Chondrocyte (in vitro differentiated cells): ENCODE results near the gene FHIT. TPM values are rescaled to one million over a fixed set of nuclear protein-coding genes. Genes with fewer than 3 reads are reported as not detected.

Experiments
- DNase-seq: peaks from one replicate; pipeline ENCODE4 v3.0.0; 2021; ENCODE audit warnings: mixed read lengths, low spot score
- H3K27ac Mint-ChIP-seq: one replicate; pipeline ENCODE4 v1.8.0; 2021; ENCODE audit warnings: mild to moderate bottlenecking, moderate library complexity, mixed read lengths; ENCODE audit not compliant: unreplicated experiment
- H3K27me3 Mint-ChIP-seq: 2 replicates; pipeline ENCODE4 v1.8.0; 2021; ENCODE audit warnings: low read depth, mixed read lengths
- H3K36me3 Mint-ChIP-seq: 2 replicates; pipeline ENCODE4 v1.8.0; 2021; ENCODE audit warnings: low read depth, mixed read lengths
- H3K4me1 Mint-ChIP-seq: 2 replicates; pipeline ENCODE4 v1.8.0; 2021; ENCODE audit warnings: low read depth, mild to moderate bottlenecking, mixed read lengths
- H3K4me3 Mint-ChIP-seq: one replicate; pipeline ENCODE4 v1.8.0; 2021; ENCODE audit warnings: mild to moderate bottlenecking, moderate library complexity, mixed read lengths; ENCODE audit not compliant: unreplicated experiment
- H3K9me3 Mint-ChIP-seq: 2 replicates; pipeline ENCODE4 v1.8.0; 2021; ENCODE audit warnings: low read depth, mixed read lengths
- total RNA-seq: library from RNA; stranded (reverse); gene quantifications from 3 replicates; pipeline ENCODE4 v1.2.1, GENCODE V29; 2021
- TF ChIP-seq, protein P1 (sequence below): fragments of 200-600 bp; sonication (generic); IDR thresholded peaks from 2 replicates; pipeline ENCODE4 v1.5.0; 2021; ENCODE audit warnings: antibody characterized with exemption, mild to moderate bottlenecking, moderate library complexity

The FHIT gene
- total RNA-seq, 1 donor from 2014 or later, result 3.8 TPM

DNA sequence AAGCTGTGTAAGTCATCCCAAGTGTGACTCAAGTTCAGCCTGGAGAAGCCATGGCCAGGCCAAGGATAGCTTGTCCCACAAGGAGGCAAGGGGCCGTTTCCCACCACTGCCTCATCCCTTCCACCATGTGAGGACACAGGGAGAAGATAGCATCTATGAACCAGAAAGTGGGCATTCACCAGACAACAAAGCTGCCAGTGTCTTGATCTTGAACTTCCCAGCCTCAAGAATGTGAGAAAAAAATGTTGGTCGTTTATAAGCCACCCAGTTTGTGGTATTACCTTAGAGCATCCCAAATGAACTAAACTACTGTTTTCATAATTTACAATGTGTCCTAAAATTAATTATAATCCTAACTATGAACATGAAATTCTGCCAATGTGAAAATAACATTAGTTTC is 1270.7 kb downstream of the FHIT start:
- DNase-seq, result no peak
- Mint-ChIP-seq H3K27me3 (no peaks in the 10 kb centered on the region), H3K9me3 (peaks cover 5% of the 10 kb centered on the region), H3K27ac (no peak overlapping the region), H3K4me1 (no peaks in the 10 kb centered on the region), H3K4me3 (no peak overlapping the region), H3K36me3 (no peaks in the 10 kb centered on the region)
- TF ChIP-seq, protein P1, sequence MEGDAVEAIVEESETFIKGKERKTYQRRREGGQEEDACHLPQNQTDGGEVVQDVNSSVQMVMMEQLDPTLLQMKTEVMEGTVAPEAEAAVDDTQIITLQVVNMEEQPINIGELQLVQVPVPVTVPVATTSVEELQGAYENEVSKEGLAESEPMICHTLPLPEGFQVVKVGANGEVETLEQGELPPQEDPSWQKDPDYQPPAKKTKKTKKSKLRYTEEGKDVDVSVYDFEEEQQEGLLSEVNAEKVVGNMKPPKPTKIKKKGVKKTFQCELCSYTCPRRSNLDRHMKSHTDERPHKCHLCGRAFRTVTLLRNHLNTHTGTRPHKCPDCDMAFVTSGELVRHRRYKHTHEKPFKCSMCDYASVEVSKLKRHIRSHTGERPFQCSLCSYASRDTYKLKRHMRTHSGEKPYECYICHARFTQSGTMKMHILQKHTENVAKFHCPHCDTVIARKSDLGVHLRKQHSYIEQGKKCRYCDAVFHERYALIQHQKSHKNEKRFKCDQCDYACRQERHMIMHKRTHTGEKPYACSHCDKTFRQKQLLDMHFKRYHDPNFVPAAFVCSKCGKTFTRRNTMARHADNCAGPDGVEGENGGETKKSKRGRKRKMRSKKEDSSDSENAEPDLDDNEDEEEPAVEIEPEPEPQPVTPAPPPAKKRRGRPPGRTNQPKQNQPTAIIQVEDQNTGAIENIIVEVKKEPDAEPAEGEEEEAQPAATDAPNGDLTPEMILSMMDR, result no peak

DNA sequence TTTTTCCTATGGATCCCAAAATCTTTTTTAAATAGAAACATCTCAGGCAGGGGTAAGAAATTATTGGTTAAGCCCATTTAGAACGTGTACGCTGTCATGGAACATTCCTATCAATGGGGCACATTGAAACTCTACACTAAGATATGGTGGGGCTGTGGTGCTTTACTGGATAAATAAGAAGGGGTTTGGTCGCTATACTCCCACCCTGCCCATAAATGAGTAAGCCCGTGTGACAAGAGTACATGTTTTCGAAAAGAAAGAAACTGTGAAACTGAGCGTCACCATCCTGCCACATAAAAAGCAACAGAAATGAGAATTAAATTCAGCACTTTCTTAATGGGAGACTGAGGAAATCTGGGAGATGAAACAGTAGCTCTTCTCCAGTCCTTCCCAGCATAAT is 1271.7 kb downstream of the FHIT start:
- DNase-seq, result no peak
- no peaks in the 10 kb centered on the region for H3K27me3 Mint-ChIP-seq
- H3K4me3 Mint-ChIP-seq, result no peak overlapping the region
- H3K27ac Mint-ChIP-seq, result no peak overlapping the region
- H3K4me1 Mint-ChIP-seq, result no peaks in the 10 kb centered on the region
- peaks cover 3% of the 10 kb centered on the region for H3K9me3 Mint-ChIP-seq
- no peaks in the 10 kb centered on the region for H3K36me3 Mint-ChIP-seq
- TF ChIP-seq, protein P1, result no peak

DNA sequence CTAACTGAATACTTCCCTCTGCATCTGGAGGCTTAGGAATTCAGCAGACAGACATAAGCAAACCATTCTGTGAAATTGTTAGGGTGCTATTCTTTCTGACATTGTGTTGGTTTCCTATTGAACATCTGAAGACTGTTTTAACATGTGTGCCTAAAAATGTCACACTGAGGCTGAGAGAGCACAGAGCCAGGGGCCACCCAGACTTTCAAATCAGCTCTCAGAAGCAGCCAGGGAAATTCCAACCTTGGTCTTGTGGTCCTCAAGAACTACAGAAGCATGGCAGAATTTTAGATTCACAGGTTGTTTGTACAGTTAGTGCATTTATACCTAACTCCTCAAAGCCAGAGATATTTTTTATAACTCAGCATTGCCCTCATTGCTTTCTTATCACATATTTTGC is 1272.3 kb downstream of the FHIT start:
- Mint-ChIP-seq H3K36me3 (no peaks in the 10 kb centered on the region), H3K9me3 (peaks cover under 1% of the 10 kb centered on the region), H3K4me1 (no peaks in the 10 kb centered on the region), H3K27ac (no peak overlapping the region), H3K4me3 (no peak overlapping the region), H3K27me3 (no peaks in the 10 kb centered on the region)
- TF ChIP-seq, protein P1, result no peak
- no peak for DNase-seq

DNA sequence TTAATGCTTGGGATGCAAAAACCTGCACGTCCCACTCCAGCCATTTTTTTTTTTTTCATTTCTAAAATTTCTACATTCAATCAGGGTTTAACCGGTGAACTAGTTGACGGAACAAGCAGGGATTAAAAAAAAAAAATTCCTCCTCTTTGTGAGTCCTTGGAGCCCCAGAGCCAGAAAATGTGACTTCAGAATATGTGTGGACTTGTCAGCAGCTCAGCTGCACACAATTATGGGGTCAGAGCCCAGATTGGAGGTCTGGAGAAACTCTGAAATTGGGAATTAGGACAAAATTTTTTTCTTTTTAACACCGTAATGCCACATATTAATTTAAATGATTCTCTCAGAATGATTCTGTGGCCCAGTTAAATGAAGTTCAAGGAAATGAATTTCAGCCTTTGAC is 1280.5 kb downstream of the FHIT start:
- H3K9me3 Mint-ChIP-seq, result peaks cover 6% of the 10 kb centered on the region
- H3K36me3 Mint-ChIP-seq, result peaks cover 3% of the 10 kb centered on the region
- DNase-seq, result no peak
- H3K4me3 Mint-ChIP-seq, result no peak overlapping the region
- H3K27ac Mint-ChIP-seq, result no peak overlapping the region
- TF ChIP-seq, protein P1, result no peak
- H3K4me1 Mint-ChIP-seq, result no peaks in the 10 kb centered on the region
- H3K27me3 Mint-ChIP-seq, result peaks cover 2% of the 10 kb centered on the region

DNA sequence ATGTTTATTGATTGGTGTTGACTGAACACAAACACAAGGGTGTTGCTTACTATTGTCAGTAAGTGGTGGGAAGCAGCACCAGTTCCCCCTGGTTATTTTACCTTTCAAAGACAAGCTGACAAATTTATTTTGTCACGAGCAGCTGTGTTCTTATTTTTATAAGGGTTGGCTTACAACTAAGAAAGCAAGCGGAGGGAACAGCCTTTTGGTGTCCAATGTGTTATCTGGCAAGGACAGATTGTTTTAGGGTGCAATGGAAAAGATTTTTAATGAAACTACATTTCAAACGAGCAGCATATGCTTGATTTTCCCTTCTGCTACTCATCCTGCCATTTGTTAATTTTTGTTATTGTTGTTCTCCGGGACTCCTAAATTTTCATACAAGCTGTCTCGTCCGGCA is 1280.9 kb downstream of the FHIT start:
- Mint-ChIP-seq H3K27ac (no peak overlapping the region), H3K9me3 (peaks cover 6% of the 10 kb centered on the region), H3K27me3 (peaks cover 2% of the 10 kb centered on the region), H3K4me3 (no peak overlapping the region), H3K4me1 (no peaks in the 10 kb centered on the region), H3K36me3 (peaks cover 3% of the 10 kb centered on the region)
- TF ChIP-seq, protein P1, result no peak
- no peak for DNase-seq
